ENCODE results near the gene WDR1. TPM values are rescaled to one million over a fixed set of nuclear protein-coding genes. Genes with fewer than 3 reads are reported as not detected.

The WDR1 gene
- polyA plus RNA-seq, 1 of the 3 experiments (the other 2 are of a cell fraction) = 310 TPM

DNA sequence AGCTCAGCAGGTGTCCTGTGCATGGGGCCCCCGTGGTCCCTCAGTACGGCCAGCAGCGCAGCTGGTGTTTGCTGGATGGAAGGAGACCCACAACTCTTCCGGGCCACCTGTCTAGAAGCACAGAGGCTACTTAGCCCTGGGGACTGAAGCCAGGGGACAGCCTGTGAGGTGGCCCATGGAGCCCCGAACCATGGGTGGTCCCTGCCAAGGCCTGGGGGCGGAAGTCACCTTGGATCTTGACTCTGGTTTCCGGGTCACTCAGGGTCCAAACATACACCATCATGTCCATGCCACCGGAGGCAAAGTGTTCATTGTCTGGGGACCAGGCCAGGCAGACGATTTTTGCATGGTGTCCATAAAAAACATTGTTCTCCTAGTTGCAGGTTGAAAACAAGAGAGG, 39.5 kb downstream of the WDR1 start:
- no peak overlapping the region for H3K4me3 ChIP-seq (ENCODE audit: low read depth in 2 of 2, low read length in 1 of 2)
- H2AFZ ChIP-seq (ENCODE audit: low read depth) = no peak overlapping the region
- H3K79me2 ChIP-seq (ENCODE audit: insufficient read depth) = 0 out of 2 replicates have a peak, but pooled peaks cover 8% of the 10 kb centered on the region
- no peak for DNase-seq
- H3F3A ChIP-seq (replicated peaks; ENCODE audit: insufficient read depth) = peaks cover 23% of the 10 kb centered on the region
- no peaks in the 10 kb centered on the region for H3K27me3 ChIP-seq (ENCODE audit: insufficient read depth)
- no peak overlapping the region for H3K27ac ChIP-seq (ENCODE audit: low read depth in 2 of 2, low read length in 1 of 2)
- H3K9me3 ChIP-seq = no peaks in the 10 kb centered on the region
- no peak overlapping the region for H3K4me2 ChIP-seq
- WGBS (ENCODE audit: low lambda C conversion rate) = no CpG with 5 or more reads among the region's 9 CpGs
- H4K20me1 ChIP-seq (ENCODE audit: insufficient read depth) = peaks cover 72% of the 10 kb centered on the region
- TF ChIP-seq, protein P1, sequence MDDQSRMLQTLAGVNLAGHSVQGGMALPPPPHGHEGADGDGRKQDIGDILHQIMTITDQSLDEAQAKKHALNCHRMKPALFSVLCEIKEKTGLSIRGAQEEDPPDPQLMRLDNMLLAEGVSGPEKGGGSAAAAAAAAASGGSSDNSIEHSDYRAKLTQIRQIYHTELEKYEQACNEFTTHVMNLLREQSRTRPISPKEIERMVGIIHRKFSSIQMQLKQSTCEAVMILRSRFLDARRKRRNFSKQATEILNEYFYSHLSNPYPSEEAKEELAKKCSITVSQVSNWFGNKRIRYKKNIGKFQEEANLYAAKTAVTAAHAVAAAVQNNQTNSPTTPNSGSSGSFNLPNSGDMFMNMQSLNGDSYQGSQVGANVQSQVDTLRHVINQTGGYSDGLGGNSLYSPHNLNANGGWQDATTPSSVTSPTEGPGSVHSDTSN (IDR thresholded peaks at IDR 0.05) = no peak
- TF ChIP-seq TEAD4 (IDR thresholded peaks at IDR 0.05; ENCODE audit: borderline replicate concordance, insufficient read depth) = no peak
- peaks cover 0 to 29% of the 10 kb centered on the region in 2 experiments; a peak in 2 of 4 replicates for H3K4me1 ChIP-seq (ENCODE audit: control insufficient read depth in 1 of 2, insufficient read depth in 2 of 2, low read depth in 1 of 2, low read length in 1 of 2)
- no peak overlapping the region for H3K9ac ChIP-seq
- POLR2A ChIA-PET = no interaction called here
- no peaks in the 10 kb centered on the region for H3K9me2 ChIP-seq
- CTCF ChIA-PET = interaction anchor here (2.1 kb wide), 1 partner anchor 62 kb away, joined by 4 read pairs; no protein-coding TSS in a partner anchor
- peaks cover 54 to 98% of the 10 kb centered on the region in 2 experiments for H3K36me3 ChIP-seq (replicated peaks in 1 of 2; ENCODE audit: control insufficient read depth in 1 of 2, insufficient read depth in 2 of 2, low read length in 1 of 2)

DNA sequence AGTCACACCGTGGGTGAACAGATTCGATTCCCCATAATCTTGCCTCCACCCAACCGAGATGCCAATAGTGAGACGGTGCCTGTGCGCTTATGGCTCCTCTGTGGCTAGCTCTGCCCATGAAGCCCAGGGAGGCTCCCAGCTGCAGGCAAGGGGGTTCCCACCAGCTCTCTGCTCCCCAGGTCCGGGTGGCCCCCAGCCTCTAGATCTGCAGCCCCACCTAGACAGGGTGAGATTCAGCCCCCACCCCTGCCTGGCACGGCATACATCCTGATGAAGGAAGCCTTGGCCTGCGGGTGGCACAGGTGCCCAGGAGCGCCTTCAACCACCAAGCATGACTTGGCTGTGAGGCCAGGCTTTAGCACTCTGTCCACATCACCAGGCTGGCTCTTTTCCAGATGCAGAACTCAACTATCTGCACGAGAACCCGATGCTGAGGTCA, 40.6 kb downstream of the WDR1 start:
- Histone ChIP-seq H3K9me2 (no peaks in the 10 kb centered on the region), H3K36me3 (replicated peaks in 1 of 2; ENCODE audit: control insufficient read depth in 1 of 2, insufficient read depth in 2 of 2, low read length in 1 of 2) (peaks cover 47 to 90% of the 10 kb centered on the region in 2 experiments), H2AFZ (ENCODE audit: low read depth) (no peak overlapping the region), H3F3A (replicated peaks; ENCODE audit: insufficient read depth) (peaks cover 27% of the 10 kb centered on the region), H3K4me2 (no peak overlapping the region), H3K27ac (ENCODE audit: low read depth in 2 of 2, low read length in 1 of 2) (no peak overlapping the region), H3K27me3 (ENCODE audit: insufficient read depth) (no peaks in the 10 kb centered on the region), H3K4me1 (ENCODE audit: control insufficient read depth in 1 of 2, insufficient read depth in 2 of 2, low read depth in 1 of 2, low read length in 1 of 2) (peaks cover 0 to 20% of the 10 kb centered on the region in 2 experiments; a peak in 2 of 4 replicates), H3K9ac (no peak overlapping the region), H3K9me3 (no peaks in the 10 kb centered on the region), H3K79me2 (ENCODE audit: insufficient read depth) (0 out of 2 replicates have a peak, but pooled peaks cover 4% of the 10 kb centered on the region), H3K4me3 (ENCODE audit: low read depth in 2 of 2, low read length in 1 of 2) (no peak overlapping the region), H4K20me1 (ENCODE audit: insufficient read depth) (peaks cover 64% of the 10 kb centered on the region)
- POLR2A ChIA-PET = no interaction called here
- TF ChIP-seq RAD21 (IDR thresholded peaks at IDR 0.05; ENCODE audit: low read length) (no peak), RFX5 (IDR thresholded peaks at IDR 0.05; ENCODE audit: low read length) (no peak), MXI1 (IDR thresholded peaks at IDR 0.05; ENCODE audit: low read depth, low read length) (no peak), SIN3A (IDR thresholded peaks at IDR 0.05; ENCODE audit: borderline replicate concordance, low read depth, low read length) (no peak)
- TF ChIP-seq, protein P2, sequence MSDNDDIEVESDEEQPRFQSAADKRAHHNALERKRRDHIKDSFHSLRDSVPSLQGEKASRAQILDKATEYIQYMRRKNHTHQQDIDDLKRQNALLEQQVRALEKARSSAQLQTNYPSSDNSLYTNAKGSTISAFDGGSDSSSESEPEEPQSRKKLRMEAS (IDR thresholded peaks at IDR 0.05; ENCODE audit: low read depth) = no peak
- CTCF ChIA-PET = interaction anchor here (1.2 to 2.1 kb wide), 2 partner anchors 57 to 61 kb away, joined by 3 to 4 read pairs; no protein-coding TSS in a partner anchor
- no peak for DNase-seq
- 80% methylated on average over 1 of the region's 11 CpGs for WGBS (ENCODE audit: low lambda C conversion rate)

DNA sequence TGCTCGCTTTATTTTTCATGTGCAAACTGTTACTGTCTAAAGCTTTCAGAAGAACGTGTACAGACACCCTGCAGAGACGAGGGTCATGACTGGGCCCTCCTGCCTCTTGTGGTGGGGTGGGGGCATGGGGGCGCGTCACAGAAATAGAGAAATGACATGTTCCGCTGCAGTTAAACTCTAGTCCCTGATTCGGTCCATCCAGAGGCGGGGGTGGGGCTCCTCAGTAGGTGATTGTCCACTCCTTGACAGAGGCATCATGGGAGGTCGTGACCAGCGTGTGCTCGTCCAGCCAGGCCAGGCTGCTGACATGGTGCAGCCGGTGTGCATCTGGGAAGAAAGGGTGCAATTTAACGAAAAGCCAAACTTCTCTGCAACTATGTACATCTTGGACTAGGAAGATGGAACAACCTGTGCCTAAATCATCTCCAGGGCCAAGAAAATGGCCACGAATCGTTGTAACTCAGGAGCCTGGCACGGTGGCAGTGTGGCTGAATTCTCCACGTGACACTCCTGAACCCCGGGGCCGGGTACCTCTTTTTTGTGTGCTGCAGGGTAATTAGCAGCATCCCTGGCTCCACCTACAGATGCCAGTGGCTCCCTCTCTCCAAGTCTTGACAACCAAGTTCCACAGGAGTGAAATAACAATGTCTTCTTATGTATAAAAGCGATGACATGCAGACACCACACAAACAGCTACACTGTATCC, 41.3 kb downstream of the WDR1 start:
- no peaks in the 10 kb centered on the region for H3K27me3 ChIP-seq (ENCODE audit: insufficient read depth)
- H3K9ac ChIP-seq = no peak overlapping the region
- no peak for DNase-seq
- H3K9me3 ChIP-seq = no peaks in the 10 kb centered on the region
- H3K36me3 ChIP-seq (replicated peaks in 1 of 2; ENCODE audit: control insufficient read depth in 1 of 2, insufficient read depth in 2 of 2, low read length in 1 of 2) = peaks cover 44 to 83% of the 10 kb centered on the region in 2 experiments
- H3K4me2 ChIP-seq = no peak overlapping the region
- no peak overlapping the region for H3K4me3 ChIP-seq (ENCODE audit: low read depth in 2 of 2, low read length in 1 of 2)
- H4K20me1 ChIP-seq (ENCODE audit: insufficient read depth) = peaks cover 58% of the 10 kb centered on the region
- 93% methylated on average over 15 of the region's 20 CpGs for WGBS (ENCODE audit: low lambda C conversion rate)
- no peaks in the 10 kb centered on the region for H3K9me2 ChIP-seq
- peaks cover 24% of the 10 kb centered on the region for H3F3A ChIP-seq (replicated peaks; ENCODE audit: insufficient read depth)
- ChIA-PET CTCF (interaction anchor here (1.2 to 2.1 kb wide), 2 partner anchors 56 to 61 kb away, joined by 3 to 4 read pairs; no protein-coding TSS in a partner anchor), POLR2A (no interaction called here)
- H3K79me2 ChIP-seq (ENCODE audit: insufficient read depth) = 0 out of 2 replicates have a peak, but pooled peaks cover 2% of the 10 kb centered on the region
- TF ChIP-seq, protein P3, sequence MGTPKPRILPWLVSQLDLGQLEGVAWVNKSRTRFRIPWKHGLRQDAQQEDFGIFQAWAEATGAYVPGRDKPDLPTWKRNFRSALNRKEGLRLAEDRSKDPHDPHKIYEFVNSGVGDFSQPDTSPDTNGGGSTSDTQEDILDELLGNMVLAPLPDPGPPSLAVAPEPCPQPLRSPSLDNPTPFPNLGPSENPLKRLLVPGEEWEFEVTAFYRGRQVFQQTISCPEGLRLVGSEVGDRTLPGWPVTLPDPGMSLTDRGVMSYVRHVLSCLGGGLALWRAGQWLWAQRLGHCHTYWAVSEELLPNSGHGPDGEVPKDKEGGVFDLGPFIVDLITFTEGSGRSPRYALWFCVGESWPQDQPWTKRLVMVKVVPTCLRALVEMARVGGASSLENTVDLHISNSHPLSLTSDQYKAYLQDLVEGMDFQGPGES (IDR thresholded peaks at IDR 0.05; ENCODE audit: low read depth, low read length) = no peak
- no peak for TF ChIP-seq RAD21 (IDR thresholded peaks at IDR 0.05; ENCODE audit: low read length)
- TF ChIP-seq NRF1 (IDR thresholded peaks at IDR 0.05; ENCODE audit: low read depth, low read length) = no peak
- TF ChIP-seq ELF1 (IDR thresholded peaks at IDR 0.05) = no peak
- no peak for TF ChIP-seq EP300 (IDR thresholded peaks at IDR 0.05; ENCODE audit: borderline replicate concordance in 1 of 2, low read depth in 1 of 2, low read length in 1 of 2)
- no peak for TF ChIP-seq CHD2 (IDR thresholded peaks at IDR 0.05; ENCODE audit: low read length, partially characterized antibody)
- no peak overlapping the region for H2AFZ ChIP-seq (ENCODE audit: low read depth)
- peaks cover 0 to 13% of the 10 kb centered on the region in 2 experiments; a peak in 2 of 4 replicates for H3K4me1 ChIP-seq (ENCODE audit: control insufficient read depth in 1 of 2, insufficient read depth in 2 of 2, low read depth in 1 of 2, low read length in 1 of 2)
- no peak overlapping the region for H3K27ac ChIP-seq (ENCODE audit: low read depth in 2 of 2, low read length in 1 of 2)

All from SK-N-SH (cell line).